Left ventricle myocardium inferior (tissue), 1 donor: Measurements from ENCODE around the gene AZI2. TPM values are rescaled to one million over a fixed set of nuclear protein-coding genes. Genes with fewer than 3 reads are reported as not detected.

Experiments used
- DNase-seq: peaks from one replicate; pipeline ENCODE4 v3.0.0-alpha.2; 2020
- H3K27ac ChIP-seq: fragments of 200-600 bp; replicated peaks from 2 replicates; pipeline ENCODE4 v1.8.0; 2021
- H3K27me3 ChIP-seq: fragments of 200-600 bp; 2 replicates; pipeline ENCODE4 v1.8.0; 2021; ENCODE audit warnings: low read depth
- H3K36me3 ChIP-seq: fragments of 200-600 bp; 2 replicates; pipeline ENCODE4 v1.8.0; 2021
- H3K4me1 ChIP-seq: fragments of 200-600 bp; 2 replicates; pipeline ENCODE4 v1.8.0; 2021
- H3K4me3 ChIP-seq: fragments of 200-600 bp; 2 replicates; pipeline ENCODE4 v1.8.0; 2021; ENCODE audit warnings: mild to moderate bottlenecking, moderate library complexity
- H3K9me3 ChIP-seq: fragments of 200-600 bp; replicated peaks from 2 replicates; pipeline ENCODE4 v1.8.0; 2021
- intact Hi-C: fragments of 100-400 bp; cut with micrococcal nuclease; formaldehyde crosslinking; loops from one replicate; pipeline ENCODE4 v1.11.0; 2022
- total RNA-seq: library from RNA; stranded (reverse); fragmentation: NEBNext Ultra II Directional; extraction: Animal tissue kit (Norgen Biotek cat#: 25700); gene quantifications from one replicate; pipeline ENCODE4 v1.2.1, GENCODE V29; 2021
- TF ChIP-seq, protein P1 (sequence below): fragments of 200-600 bp; IDR thresholded peaks from 2 replicates; pipeline ENCODE4 v1.8.0; 2021; ENCODE audit warnings: antibody characterized with exemption, mild to moderate bottlenecking, borderline replicate concordance
- donor health status: DM: no; HTN: yes; CAD: no; lungs with severe emphysema.

Gene AZI2
- total RNA-seq, 1 donor from 2014 or later, result 37.5 TPM

DNA sequence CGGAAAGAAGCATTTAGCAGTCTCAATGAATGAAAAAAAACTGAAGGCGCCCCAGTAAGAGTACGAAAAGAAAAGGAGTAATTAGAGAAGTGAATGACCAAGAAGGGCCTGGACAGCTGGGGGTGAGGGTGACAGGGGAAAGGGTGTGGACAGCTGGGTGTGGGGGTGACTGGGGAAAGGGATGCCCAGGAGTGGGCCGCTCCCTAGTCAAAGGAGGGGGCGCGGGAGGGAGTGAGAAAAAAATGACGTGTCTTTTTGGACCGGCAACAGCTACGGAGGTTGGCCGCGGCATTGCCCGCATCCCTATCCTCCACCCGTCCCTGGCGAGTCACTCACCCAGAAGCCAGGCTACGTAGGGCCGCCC lies 377 bp downstream of the AZI2 start:
- peak overlapping the region; percentile 83 for H3K4me3 ChIP-seq
- peaks cover 83% of the 10 kb centered on the region for H3K4me1 ChIP-seq
- H3K36me3 ChIP-seq, result peaks cover 12% of the 10 kb centered on the region
- H3K27ac ChIP-seq, result peak overlapping the region; percentile 99
- no peaks in the 10 kb centered on the region for H3K27me3 ChIP-seq
- TF ChIP-seq, protein P1, sequence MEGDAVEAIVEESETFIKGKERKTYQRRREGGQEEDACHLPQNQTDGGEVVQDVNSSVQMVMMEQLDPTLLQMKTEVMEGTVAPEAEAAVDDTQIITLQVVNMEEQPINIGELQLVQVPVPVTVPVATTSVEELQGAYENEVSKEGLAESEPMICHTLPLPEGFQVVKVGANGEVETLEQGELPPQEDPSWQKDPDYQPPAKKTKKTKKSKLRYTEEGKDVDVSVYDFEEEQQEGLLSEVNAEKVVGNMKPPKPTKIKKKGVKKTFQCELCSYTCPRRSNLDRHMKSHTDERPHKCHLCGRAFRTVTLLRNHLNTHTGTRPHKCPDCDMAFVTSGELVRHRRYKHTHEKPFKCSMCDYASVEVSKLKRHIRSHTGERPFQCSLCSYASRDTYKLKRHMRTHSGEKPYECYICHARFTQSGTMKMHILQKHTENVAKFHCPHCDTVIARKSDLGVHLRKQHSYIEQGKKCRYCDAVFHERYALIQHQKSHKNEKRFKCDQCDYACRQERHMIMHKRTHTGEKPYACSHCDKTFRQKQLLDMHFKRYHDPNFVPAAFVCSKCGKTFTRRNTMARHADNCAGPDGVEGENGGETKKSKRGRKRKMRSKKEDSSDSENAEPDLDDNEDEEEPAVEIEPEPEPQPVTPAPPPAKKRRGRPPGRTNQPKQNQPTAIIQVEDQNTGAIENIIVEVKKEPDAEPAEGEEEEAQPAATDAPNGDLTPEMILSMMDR, result no peak
- intact Hi-C loops, result no loop called here
- DNase-seq, result no peak
- H3K9me3 ChIP-seq, result peaks cover 22% of the 10 kb centered on the region

- TF ChIP-seq, protein P1, result no peak
- no peak for DNase-seq
- Histone ChIP-seq H3K4me3 (peak overlapping the region; percentile 83), H3K27me3 (no peaks in the 10 kb centered on the region), H3K36me3 (peaks cover 5% of the 10 kb centered on the region), H3K27ac (peak overlapping the region; percentile 99), H3K9me3 (peaks cover 15% of the 10 kb centered on the region), H3K4me1 (peaks cover 90% of the 10 kb centered on the region)
- intact Hi-C loops, result no loop called here
Observed at GRCh38 chr3:28347374-28348264, 1.0 kb downstream of the AZI2 start.

GRCh38 chr3:28345690-28346089 lies 2.9 kb downstream of the AZI2 start:
- peaks cover 85% of the 10 kb centered on the region for H3K4me1 ChIP-seq
- H3K4me3 ChIP-seq, result peak overlapping the region; percentile 83
- intact Hi-C loops, result no loop called here

GRCh38 chr3:28343144-28343543 lies 5.5 kb downstream of the AZI2 start:
- H3K36me3 ChIP-seq, result peaks cover 23% of the 10 kb centered on the region
- no peak overlapping the region for H3K27ac ChIP-seq
- TF ChIP-seq, protein P1, result no peak
- no peaks in the 10 kb centered on the region for H3K9me3 ChIP-seq
- peaks cover 61% of the 10 kb centered on the region for H3K4me1 ChIP-seq
- intact Hi-C loops, result no loop called here
- no peaks in the 10 kb centered on the region for H3K27me3 ChIP-seq
- no peak for DNase-seq
- H3K4me3 ChIP-seq, result no peak overlapping the region

More at GRCh38 chr3:28345690-28346089, 2.9 kb downstream of the AZI2 start:
- Histone ChIP-seq H3K27me3 (no peaks in the 10 kb centered on the region), H3K9me3 (no peaks in the 10 kb centered on the region), H3K27ac (no peak overlapping the region), H3K36me3 (no peaks in the 10 kb centered on the region)
- TF ChIP-seq, protein P1, result no peak
- no peak for DNase-seq

GRCh38 chr3:28337230-28337629 lies 11.4 kb downstream of the AZI2 start:
- no peak for DNase-seq
- peaks cover 49% of the 10 kb centered on the region for H3K36me3 ChIP-seq
- TF ChIP-seq, protein P1, result no peak
- H3K27ac ChIP-seq, result no peak overlapping the region
- peaks cover 3% of the 10 kb centered on the region for H3K4me1 ChIP-seq
- H3K4me3 ChIP-seq, result no peak overlapping the region
- no peaks in the 10 kb centered on the region for H3K27me3 ChIP-seq
- intact Hi-C loops, result no loop called here
- H3K9me3 ChIP-seq, result no peaks in the 10 kb centered on the region
